Stimulated activated CD4-positive, alpha-beta T cell treated with anti-CD3 and anti-CD28 coated beads, Interleukin-4, amount 100 ng/mL, for 1 hour (primary cell): ENCODE results near the gene SSTR3.

ENCODE experiments used
- DNase-seq: peaks from one replicate; pipeline ENCODE4 v3.0.0-alpha.2; 2020

SSTR3 gene

DNA sequence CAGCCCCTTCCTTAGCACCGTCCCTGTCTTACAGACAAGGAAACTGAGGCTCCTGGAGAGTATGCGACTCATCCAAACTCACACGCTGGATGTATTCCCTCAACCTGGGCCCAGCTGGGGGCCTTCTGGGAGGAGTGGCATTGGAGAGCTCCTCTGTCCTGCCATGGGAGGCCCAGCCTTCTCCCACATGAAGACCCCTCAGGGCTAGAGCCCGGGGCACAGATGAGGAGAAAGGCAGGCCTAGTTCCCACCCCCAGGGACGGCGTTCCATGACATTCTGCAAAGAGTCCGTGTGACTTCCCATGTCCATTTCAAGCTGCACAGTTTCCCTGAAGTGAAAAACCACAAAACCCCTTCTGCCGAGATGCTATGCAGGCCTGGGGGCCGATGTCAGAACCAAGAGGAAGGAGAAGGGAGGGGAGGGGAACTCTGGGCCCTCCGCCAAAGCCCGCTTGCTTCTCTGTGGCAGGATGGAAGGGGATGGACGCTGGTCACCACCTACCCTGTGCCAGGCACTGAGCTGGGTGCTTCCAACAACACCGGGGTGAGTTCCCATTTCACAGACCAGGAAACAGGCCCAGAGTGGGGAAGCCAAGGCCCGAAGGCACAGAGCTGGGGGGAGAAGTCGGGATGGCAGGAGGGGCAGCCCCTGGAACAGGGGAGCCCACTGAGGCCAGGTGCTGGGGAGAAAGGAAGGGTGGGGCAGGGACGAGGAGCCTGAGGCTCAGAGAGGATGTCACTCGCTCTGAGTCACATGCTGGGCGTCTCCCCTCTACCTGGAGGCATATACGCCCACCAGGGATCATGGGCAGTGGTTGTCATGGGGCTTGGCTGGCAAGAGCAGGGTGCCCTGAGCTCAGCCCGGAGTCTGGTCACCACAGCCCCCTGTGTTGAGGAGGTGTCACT is 16.1 kb upstream of the SSTR3 start:
- DNase-seq: peak; percentile 61

DNA sequence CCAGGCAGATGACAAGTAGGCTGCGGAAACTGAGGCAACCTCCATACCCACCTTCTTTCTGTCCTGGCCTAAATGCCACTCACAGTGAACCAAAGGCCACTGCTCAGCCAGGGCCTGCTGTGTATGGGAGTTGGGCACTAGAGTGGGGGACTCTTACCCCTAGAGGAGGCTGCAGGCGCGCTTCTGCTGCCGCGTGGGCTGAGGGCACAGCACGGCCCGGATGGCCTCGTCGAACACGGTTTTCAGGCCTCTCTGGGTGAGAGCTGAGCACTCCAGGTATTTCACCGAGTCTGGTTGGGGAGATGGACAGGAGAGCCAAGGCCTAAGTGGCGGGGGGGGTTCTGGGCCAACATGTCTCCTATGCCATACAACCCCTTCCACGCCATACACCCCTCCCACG is 14.2 kb upstream of the SSTR3 start:
- DNase-seq: no peak

DNA sequence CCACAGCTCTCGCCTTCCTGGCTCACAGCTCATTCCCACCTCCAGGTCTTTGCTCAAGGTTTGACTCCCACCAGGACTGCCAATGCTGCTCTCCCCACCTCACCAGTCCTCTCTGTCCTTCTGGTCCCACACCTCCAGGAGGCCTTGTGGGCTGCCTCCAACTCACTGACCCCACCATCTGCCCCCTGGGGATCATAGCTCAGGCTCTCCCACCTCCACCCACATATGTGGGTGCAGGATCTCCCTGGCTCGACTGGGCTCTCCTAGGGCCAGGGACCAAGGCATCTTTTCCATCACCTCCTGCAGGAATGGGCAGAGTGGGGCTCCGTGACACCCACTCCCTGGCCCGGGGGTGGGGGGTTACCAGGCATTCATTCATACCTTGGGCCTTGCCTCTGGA is 13.8 kb upstream of the SSTR3 start:
- no peak for DNase-seq

DNA sequence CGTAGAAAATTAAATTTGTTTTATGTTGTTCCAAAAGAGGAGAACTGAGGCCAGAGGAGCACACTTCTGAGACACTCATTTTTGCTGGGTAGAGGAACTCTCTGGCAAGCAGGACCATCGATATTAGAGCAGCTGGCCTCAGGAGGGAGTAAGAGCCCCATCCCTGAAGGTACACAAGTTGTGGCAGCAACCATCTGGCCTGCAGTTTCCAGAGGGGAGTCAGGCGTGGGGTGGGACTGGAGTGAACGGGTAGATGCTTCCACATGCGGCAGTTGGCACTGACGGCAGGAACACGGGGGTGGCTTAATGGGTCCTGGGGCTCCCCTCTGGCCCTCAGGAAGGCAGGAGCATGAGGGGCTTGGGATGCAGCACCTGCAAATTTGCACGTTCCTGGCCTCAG is 13.2 kb upstream of the SSTR3 start:
- DNase-seq: no peak

DNA sequence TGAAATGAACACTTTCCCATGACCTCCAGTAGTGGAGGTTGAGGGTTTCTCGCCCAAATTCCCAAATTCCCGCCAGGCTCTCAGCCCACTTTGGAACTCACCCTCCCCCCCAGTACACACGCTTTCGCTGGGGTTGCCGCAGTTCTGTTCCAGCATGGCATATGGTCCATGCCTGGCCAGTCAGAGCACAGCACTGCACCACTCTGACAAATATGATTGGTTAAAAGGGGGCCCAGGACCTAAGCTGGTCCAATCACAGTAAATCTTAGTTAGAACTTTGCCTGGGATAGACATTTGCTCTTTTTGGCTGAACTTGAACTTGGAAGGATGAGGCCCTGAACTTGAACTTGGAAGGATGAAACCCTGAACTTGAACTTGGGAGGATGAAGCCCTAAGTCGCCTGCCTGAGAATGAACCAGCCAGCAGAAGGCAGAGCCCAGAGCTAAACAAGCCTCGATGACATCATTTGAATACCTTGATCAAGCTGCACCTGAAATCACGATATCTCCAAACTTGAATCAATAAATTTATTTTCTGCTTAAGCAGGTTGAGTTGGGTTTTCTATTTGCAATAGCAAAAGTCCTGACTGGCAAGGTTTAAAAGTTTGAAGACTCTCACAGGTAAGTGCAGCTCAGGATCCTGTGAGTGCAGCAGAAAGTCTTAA is 12.6 kb upstream of the SSTR3 start:
- no peak for DNase-seq

DNA sequence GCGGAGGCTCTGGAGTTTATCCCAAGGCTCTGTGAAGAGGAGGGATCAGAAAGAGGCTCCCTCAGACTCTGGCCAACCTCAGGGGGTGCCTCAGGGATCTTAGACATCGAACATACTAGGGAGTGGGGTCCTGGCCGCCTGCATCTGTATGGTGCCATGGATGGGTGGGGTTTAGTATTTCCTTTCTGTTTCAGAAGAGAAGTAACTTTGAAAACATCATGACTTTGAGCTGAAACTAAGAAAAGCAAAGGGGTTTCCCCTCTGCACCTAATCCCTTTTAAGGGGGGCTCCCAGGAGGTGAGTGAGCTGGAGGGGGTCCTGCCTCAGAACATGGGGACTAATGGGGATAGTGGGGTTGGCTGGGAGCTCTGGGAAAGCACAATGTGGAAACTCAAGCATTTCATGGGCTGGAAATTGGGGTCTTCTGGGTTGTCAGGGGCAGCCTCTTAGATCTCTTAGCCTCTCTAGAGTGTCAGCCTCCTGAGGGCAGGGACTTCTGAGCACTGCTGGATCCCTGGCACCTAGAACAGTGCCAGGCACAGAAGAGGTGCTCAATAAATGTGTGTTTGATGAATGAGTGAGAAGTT is 11.8 kb upstream of the SSTR3 start:
- peak; percentile 45 for DNase-seq

DNA sequence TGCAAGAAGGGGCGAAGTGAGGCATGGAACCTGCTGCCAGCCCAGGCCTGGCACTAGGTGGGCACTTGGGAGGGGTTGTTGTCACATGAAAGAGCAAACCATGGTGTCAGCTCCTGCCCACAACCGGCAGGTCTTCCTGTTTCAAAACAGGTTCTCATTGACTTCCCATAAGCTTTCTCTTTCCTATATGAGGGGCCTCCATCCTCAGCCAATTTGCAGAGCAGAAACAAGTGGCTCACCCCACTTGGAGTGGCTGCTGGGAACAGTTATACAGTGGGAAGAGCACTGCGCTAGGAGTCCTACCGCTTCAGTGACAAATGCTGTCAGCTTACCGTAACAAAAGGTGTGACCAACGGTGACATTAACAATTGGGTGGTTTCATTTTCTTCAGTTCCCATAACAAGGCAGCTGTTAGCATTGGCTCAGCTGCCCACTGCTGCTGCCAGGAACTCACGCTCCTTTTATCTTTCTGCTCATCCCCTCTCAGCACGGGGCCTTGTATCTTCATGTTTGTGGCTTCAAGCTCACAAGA is 10.2 kb upstream of the SSTR3 start:
- DNase-seq: no peak

DNA sequence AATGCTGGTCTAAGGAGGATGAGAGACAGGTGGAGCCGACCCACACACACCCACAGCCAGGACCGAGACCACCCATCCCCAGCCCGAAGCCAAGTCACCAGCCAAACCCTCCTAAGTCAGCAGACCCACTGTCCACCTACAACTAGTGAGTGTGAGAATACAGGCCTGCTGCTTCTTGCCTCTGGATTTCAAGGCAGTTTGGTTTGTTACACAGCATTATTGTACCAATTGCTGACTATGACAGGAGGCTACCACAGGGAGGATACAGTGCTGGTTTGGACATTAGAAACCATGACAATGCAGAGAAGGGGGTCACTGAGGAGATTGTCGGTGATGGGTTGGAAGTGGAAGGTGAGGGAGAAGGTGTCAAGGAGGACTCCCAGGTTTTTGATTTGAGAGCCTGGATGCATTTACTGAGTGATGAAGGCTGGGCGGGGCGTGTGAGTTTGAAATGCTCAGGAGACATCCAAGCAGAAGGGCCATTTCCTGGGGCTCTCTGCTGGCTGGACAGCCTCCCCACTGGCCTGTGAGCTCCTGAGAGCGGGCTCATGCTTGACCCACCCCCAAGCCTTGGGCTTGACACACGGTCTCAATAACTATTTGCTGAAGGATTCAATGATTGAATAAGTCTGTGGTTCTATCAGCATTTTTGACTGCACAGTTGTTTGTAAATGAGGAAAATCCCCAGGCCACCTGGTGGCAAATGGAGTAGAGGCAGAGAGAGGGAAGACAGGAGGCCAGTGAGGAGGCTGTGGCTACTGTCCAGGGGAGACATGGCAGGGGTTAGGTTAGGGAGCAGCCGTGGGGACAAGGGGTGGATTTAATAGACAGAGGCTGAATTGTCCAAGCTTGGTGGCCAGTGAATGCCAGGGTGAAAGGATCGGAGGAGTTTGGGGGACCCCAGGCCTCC is 9.4 kb upstream of the SSTR3 start:
- no peak for DNase-seq

DNA sequence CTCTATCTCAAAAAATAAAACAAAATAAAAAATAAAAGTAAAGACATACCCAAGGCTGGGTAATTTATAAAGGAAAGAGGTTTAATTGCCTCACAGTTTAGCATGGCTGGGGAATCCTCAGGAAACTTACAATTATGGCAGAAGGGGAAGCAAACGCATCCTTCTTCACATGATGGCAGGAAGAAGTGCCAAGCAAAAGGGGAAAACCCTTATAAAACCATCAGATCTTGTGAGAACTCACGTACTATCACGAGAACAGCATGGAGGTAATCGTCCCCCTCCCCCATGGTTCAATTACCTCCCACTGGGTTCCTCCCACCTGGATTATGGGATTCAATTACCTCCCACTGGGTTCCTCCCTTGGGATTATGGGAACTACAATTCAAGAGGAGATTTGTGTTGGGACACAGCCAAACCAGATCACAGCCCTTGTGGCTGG is 8.3 kb upstream of the SSTR3 start:
- DNase-seq: no peak

DNA sequence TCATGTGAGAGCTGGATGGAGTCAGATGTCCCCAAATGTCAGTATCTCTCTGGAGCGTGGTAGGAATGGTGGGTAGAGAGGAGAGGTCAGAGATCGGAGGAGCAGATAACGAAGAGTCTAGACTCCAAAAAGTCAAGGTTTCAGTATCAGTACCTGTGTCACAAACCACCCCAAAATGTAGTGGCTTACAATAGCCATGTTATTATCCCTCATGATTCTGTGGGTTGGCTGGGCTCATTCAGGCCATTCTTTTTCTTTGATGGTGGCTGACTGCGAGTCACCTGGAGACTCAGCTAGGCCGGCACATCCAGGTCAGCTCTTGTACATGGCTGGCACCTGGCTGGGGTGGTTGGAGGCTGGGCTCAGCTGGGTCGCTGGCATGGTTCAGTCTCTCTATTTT is 7.3 kb upstream of the SSTR3 start:
- DNase-seq: no peak

DNA sequence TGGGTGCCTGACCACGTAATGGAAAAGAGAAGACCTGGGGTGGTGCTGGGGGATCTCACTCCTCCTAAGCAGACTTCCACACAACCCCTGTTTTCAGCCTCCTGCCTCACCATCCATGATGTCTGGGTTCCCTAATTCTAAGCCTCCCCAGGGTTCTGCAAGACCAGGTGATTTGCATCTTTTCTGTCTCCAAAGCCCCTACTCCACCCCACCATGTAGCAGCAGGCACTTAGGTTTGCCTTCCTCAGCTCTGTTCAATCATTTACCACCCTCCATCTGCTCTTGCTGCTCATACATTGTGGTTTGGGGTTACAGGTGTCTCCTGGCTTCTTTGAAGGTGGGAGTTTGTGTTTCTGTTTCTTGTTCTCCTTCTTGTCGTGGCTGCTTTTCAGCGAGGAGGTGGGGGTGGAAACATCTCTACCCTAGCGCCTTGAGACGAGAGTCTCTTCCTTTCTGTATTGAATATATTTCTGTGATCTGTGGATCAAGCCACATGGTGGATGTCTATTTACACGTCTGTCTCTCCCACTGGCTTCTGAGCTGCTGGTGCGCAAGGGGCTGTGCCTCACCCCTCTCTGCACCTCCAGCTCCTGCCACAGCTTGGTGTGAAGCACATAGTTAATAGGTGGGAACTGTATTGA is 6.6 kb upstream of the SSTR3 start:
- peak; percentile 71 for DNase-seq

DNA sequence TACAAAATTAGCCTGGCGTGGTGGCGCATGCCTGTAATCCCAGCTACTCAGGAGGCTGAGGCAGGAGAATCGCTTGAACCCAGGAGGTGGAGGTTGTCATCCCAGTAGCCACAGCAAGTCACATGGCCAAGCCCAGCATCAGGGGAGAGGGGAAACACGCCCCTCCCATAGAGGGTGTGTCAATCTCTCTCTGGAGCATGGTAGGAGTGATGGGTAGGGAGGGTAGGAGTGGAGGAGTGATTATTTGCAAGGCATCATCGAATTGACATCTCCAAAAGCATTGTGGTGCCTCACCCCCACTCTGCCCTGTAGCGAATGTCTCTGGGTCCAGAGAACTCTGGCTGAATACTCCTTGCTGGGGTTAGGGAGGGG is 6.1 kb upstream of the SSTR3 start:
- DNase-seq: no peak

DNA sequence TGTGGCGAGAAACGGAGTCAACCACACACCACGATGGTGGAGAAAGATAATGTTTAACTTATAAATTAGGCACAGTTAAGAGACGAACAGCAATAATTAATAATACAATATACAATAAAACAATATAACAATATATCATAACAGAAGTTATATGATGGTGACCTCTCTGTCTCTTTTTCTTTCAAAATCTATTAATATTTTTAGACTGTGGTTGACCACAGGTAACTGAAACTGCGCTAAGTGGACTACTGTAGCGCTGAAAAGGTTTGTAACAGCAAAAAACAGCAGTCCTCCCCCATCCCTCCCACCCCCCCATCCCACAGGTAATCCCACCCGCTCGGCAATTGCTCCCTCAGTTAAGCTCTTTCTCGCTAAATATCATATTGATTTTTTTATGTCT is 3.6 kb upstream of the SSTR3 start:
- DNase-seq: no peak

DNA sequence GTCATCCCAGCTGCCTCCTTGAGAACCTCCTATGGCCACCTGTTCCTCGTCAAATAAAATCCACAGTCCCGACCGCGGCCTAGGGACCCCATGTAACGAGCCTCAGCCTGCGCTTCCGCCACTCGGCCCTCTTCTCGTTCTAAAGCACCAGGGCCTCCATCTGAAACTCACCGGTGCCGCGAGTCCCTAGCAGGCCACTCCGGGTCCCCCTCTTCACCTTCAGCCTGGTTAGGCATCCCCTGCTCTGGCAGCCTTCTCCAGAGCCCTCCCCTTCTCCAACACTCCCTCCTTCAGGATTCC is 2.4 kb upstream of the SSTR3 start:
- DNase-seq: peak; percentile 1

DNA sequence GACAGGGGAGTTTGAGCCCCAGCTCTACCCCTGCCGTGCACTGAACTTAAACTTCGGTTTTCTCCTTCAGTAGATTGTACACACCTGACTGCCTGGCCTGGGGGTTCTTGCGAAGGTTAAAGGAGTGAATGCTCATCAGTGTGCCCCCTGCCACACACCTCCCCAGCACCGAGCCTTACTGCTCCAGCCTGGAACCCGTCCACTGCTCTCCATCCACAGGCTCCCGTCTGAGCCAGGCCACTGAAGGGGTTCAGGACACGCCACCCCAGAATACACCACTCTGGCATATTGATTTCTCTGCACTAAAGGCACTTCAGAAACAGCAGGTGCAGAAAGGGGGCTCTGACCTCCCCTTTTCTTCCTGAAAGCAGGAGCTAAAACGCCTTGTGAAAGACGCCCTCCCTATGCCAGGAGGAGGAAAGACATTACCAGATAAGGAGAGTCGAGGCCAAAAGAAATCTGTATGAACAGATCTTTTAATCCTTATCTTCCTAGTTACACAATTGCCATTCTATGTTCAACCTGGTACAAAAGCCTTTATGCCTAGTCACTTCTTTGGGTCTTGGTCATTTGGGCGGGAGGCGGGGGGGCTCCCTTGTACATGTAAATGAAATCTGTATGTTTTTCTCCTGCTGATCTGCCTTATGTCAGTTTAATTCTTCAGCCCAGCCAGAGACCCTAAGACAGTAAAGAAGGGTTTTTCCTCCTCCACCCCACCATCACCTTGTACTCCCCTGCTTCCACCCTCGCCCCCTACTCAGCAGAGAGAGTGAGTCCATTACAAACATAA is 1.9 kb upstream of the SSTR3 start:
- DNase-seq: no peak

DNA sequence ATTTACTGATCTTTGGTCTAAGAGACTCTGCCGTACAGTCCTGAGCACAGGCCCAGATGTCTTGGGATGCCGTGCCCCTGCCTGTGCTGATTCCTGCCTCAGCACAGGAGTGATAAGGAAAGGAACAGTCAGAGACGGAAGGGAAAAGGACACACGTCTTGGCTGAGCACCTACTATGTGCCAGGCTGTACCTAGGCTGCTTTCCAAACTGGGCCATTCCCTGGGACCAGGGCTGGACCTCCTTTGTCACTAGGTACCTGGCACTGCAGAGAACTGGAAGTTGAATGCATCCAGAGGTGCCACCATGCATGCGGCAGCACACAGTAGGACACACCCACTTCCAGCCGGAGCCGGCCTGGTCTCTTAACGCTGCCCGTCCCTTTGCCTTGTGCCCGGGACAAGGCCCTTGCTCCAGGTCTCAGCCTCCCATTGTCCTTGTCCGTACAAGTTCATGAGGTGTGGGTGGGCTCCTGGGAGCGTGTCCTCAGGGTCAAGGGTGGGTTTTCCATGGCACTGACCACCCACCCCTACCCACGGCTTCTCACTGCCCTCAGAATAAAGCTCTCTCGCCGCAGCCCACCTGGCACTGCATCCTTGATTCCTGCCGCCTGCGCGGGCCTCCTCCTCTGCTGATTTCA is 1.1 kb upstream of the SSTR3 start:
- DNase-seq: no peak

DNA sequence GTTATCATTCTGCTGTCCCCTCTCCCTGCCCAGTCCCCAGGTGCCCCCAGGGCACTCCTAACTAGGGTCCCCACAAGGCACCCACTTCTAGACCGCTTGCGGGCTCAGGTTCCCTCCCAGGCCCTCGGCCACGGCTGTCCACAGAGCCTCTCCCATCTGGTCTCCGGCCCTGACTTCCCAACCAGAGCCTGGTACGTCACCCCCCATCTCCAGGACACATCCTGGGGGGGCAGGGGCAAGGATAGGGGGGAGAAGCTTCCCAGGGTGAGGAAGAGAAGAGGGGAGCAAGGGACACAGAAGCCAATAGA is 457 bp downstream of the SSTR3 start:
- no peak for DNase-seq

DNA sequence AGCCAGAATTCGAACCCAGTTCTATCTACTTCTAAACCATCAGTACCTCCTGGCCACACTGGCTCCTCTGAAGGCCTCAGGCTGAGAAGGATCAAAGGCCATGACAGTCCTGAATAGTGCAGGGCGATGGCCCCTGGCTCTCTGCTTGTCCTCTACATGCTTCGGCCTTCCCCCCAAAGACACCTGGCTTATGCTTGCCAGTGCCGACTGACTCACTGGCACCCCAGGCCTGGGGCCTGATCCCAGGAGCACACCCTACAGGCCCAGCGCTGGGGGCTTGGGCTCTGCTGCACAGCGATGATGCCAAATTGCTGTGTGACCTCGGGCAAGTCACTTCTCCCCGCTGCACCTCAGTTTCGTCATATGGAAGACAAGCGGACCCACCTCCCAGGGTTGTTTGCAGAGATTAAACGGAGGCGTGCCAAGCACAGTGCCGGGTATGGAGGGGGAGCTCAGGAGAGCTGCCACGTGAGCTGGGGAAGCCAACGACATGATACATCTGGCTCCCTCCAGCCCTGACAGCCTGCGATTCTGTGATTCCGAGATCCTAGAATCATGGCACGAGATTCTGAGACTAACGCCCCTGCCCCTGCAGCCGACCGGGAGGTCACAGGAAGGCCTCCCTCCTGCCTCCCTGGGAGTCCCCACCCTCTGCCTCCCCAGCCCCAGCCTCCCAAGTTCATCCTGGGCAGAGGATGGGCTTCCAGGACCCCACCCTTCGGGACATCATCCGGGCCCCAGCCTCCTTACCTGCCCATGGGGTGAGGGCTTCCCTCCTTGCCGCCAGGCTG is 1.0 kb downstream of the SSTR3 start:
- no peak for DNase-seq

DNA sequence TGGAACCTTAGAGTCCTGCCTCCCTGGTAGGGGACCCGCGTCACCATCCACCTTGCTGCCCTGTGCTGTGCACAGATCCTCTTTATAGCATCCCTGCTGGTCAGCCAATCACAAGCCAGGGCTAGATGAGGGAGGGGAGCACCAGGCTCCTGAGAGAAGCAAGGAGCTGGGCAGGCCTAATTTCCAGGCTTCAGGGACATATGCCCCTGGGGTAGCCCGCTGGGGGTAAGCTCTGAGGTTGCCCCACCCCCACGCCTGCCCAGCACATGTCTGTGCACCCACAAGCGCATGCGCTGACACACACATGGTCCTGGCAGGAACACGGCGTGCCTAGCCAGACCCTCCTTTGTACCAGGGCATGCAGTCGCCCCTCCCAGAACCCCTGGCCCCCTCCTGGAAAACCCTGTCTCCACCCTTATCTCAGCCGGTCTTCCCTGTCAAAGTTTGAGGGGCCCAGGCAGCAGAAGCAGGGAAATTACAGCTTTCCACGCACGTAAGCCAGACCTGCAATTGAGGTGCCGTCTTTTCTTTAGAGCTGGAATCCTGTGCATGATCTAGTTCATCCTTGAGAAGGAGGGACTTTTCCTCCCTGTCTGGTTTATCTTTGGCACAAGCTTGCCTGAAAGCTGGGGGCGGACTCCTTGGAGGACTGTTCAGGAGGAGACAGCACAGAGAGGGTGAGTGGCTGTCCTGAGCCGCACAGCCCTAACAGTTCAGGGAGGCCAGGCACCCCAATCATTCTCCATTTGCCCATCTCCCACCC is 2.1 kb downstream of the SSTR3 start:
- no peak for DNase-seq
